H1 (cell line): ENCODE measurements around the gene DBNDD2. TPM values are rescaled to one million over a fixed set of nuclear protein-coding genes. Genes with fewer than 3 reads are reported as not detected.

Experiments
- ASH2L ChIP-seq: fragments of 200-600, 300-600 bp; sonication (generic); IDR thresholded peaks from one replicate; pipeline ENCODE4 v1.7.1; 2017; ENCODE audit warnings: low read length
- BACH1 ChIP-seq: IDR thresholded peaks from 2 replicates; pipeline ENCODE4 v1.6.1; 2012; ENCODE audit warnings: low read length, improper control_type of control experiment
- CHD1 ChIP-seq: IDR thresholded peaks from 2 replicates; pipeline ENCODE4 v1.6.1; 2012; ENCODE audit warnings: low read depth, low read length, improper control_type of control experiment
- CREB1 ChIP-seq: IDR thresholded peaks from 2 replicates; pipeline ENCODE4 v1.6.1; 2012; ENCODE audit warnings: inconsistent platforms
- EP300 ChIP-seq, 2 experiments: IDR thresholded peaks; 1 replicate in 1 of 2; 2 replicates in 1 of 2; pipeline ENCODE4 v1.6.1; 2011 to 2012; ENCODE audit warnings: low read depth in 2 of 2, low read length in 2 of 2, mild to moderate bottlenecking in 2 of 2, borderline replicate concordance in 1 of 2, inconsistent platforms in 1 of 2, moderate library complexity in 1 of 2
- HDAC2 ChIP-seq, 2 experiments: fragments of 300-600 bp in 1 of 2; sonication (generic) in 1 of 2; IDR thresholded peaks; 2 replicates each; pipeline ENCODE4 v1.6.1; 2011 to 2012; ENCODE audit warnings: low read depth in 2 of 2, low read length in 2 of 2, mild to moderate bottlenecking in 2 of 2, moderate library complexity in 2 of 2, borderline replicate concordance in 1 of 2, inconsistent platforms in 1 of 2
- KDM5A ChIP-seq: fragments of 200-600 bp; IDR thresholded peaks from 2 replicates; pipeline ENCODE4 v1.7.1; 2012; ENCODE audit warnings: mild to moderate bottlenecking, low read length, inconsistent platforms, mixed read lengths
- NRF1 ChIP-seq: IDR thresholded peaks from 2 replicates; pipeline ENCODE4 v1.6.1; 2011; ENCODE audit warnings: mild to moderate bottlenecking, low read depth, low read length, improper control_type of control experiment
- PHF8 ChIP-seq: fragments of 200-600 bp; sonication (generic); conservative IDR thresholded peaks from 2 replicates; pipeline ENCODE4 v1.7.1; 2012; ENCODE audit warnings: low read depth, mild to moderate bottlenecking, inconsistent platforms, low read length, moderate library complexity
- POLR2A ChIP-seq, 2 experiments: IDR thresholded peaks; 1 replicate in 1 of 2; 2 replicates in 1 of 2; pipeline ENCODE4 v1.6.1; 2011; ENCODE audit warnings: low read depth in 2 of 2, low read length in 2 of 2, mild to moderate bottlenecking in 2 of 2; ENCODE audit errors: control extremely low read depth in 1 of 2
- RAD21 ChIP-seq, 2 experiments: IDR thresholded peaks in 1 of 2; conservative IDR thresholded peaks in 1 of 2; 2 replicates each; pipeline ENCODE4 v1.6.1; 2011; ENCODE audit warnings: low read depth in 2 of 2, low read length in 2 of 2, improper control_type of control experiment in 1 of 2, inconsistent platforms in 1 of 2, mild to moderate bottlenecking in 1 of 2, moderate library complexity in 1 of 2
- RBBP5 ChIP-seq: IDR thresholded peaks from 2 replicates; pipeline ENCODE4 v1.7.1; 2012; ENCODE audit warnings: low read depth, mild to moderate bottlenecking, inconsistent platforms, low read length, moderate library complexity, borderline replicate concordance
- SIN3A ChIP-seq, 2 experiments: IDR thresholded peaks in 1 of 2; conservative IDR thresholded peaks in 1 of 2; 2 replicates each; pipeline ENCODE4 v1.6.1; 2011 to 2012; ENCODE audit warnings: low read length in 2 of 2, improper control_type of control experiment in 1 of 2, low read depth in 1 of 2, mild to moderate bottlenecking in 1 of 2
- SP2 ChIP-seq: IDR thresholded peaks from 2 replicates; pipeline ENCODE4 v1.6.1; 2012; ENCODE audit warnings: mild to moderate bottlenecking, low read length, inconsistent platforms
- TBP ChIP-seq: IDR thresholded peaks from 2 replicates; pipeline ENCODE4 v1.6.1; 2011; ENCODE audit warnings: low read depth, low read length, improper control_type of control experiment
- TEAD4 ChIP-seq: IDR thresholded peaks from 2 replicates; pipeline ENCODE4 v1.6.1; 2012; ENCODE audit warnings: low read depth, low read length, inconsistent platforms, mixed read lengths
- polyA plus RNA-seq, 7 experiments: library from polyadenylated mRNA; depleted of rRNA in 3 of 7; stranded (reverse) in 5 of 7; unstranded in 2 of 7; fragments of >200 nt in 5 of 7; fragments of 200-250 nt in 2 of 7; gene quantifications; 1 replicate in 5 of 7; 2 replicates in 1 of 7; 4 replicates in 1 of 7; pipeline versions ENCODE4 v1.2.1 to v1.2.3, GENCODE V29; 2011 to 2013; ENCODE audit warnings: missing spikeins in 2 of 7, mixed read lengths in 2 of 7
- total RNA-seq: library from RNA; stranded (reverse); fragmentation: NEBNext Ultra II Directional; extraction: Animal tissue kit (Norgen Biotek cat#: 25700); gene quantifications from 2 replicates; pipeline ENCODE4 v1.2.1, GENCODE V29; 2021
- TF ChIP-seq, protein P1 (sequence below): IDR thresholded peaks from 2 replicates; pipeline ENCODE4 v1.6.1; 2011; ENCODE audit warnings: low read length, improper control_type of control experiment
- TF ChIP-seq, protein P2 (sequence below), 3 experiments: IDR thresholded peaks; 1 replicate in 2 of 3; 2 replicates in 1 of 3; pipeline versions ENCODE4 v1.5.1 to v1.6.1; 2011; ENCODE audit warnings: low read length in 3 of 3, mild to moderate bottlenecking in 3 of 3, inconsistent platforms in 2 of 3, low read depth in 1 of 3, moderate library complexity in 1 of 3; ENCODE audit not compliant: insufficient read depth in 1 of 3; ENCODE audit errors: control extremely low read depth in 1 of 3
- TF ChIP-seq, protein P3 (sequence below): IDR thresholded peaks from 2 replicates; pipeline ENCODE4 v1.6.1; 2012; ENCODE audit warnings: inconsistent platforms

DBNDD2 gene
- total and polyA plus RNA-seq, 2 of the 8 experiments (the other 6 are each of a cell fraction or from before 2014, with no cell fraction given): 55.8 to 96.3 TPM

DNA sequence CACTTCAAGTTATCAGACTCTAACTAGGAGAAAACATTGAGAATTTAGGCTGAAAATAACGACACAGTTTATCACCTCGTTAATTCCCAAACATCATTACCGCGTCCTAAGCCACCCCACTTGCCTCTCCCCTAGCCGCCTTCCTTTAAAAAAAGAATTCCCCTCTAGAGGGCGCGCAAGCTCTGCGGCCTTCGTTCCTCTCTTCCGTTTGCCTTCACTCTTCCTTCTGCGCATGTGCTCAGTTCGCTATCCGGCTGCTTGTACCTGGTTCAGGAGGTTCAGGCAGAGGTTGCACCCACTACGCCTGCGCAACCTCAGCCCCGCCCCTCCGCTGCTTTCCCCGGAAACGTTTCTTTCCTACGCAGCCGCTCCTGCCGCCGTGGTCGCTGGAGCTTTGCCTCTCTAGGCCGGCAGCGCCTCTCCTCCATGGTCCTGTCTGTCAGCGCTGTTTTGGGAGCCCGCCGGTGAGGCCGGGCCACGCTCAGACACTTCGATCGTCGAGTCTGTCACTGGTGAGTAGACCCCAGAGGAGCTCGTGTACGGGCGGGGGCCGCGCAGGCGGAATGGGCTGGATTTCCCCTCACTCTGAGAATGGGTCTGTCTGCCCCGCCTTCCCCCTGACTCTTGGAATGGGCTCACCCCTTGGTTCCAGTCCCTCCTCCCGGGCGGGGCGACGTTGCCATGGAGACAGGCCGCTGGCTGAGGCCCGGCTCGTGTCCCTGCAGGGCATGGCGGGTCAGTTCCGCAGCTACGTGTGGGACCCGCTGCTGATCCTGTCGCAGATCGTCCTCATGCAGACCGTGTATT is 45.1 kb upstream of the DBNDD2 start, which contains the start of gene SYS1 (continued):
- TF ChIP-seq, protein P1, sequence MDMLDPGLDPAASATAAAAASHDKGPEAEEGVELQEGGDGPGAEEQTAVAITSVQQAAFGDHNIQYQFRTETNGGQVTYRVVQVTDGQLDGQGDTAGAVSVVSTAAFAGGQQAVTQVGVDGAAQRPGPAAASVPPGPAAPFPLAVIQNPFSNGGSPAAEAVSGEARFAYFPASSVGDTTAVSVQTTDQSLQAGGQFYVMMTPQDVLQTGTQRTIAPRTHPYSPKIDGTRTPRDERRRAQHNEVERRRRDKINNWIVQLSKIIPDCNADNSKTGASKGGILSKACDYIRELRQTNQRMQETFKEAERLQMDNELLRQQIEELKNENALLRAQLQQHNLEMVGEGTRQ: peak; percentile 26; the same call in 1 of the 2 replicates
- TF ChIP-seq BACH1 (no peak), HDAC2 (IDR thresholded peaks at IDR 0.05; ENCODE audit: borderline replicate concordance in 1 of 2, low read depth in 2 of 2, low read length in 2 of 2) (peak in 1 of 2 experiments; percentile 85; a peak in 1 of 4 replicates), TBP (peak; percentile 49), ASH2L (peak; percentile 85), SIN3A (conservative IDR thresholded peaks at IDR 0.05 in 1 of 2, IDR thresholded peaks at IDR 0.05 in 1 of 2; ENCODE audit: low read depth in 1 of 2, low read length in 2 of 2) (peak in 1 of 2 experiments; percentile 98; a peak in 3 of 4 replicates), RAD21 (IDR thresholded peaks at IDR 0.05 in 1 of 2, conservative IDR thresholded peaks at IDR 0.05 in 1 of 2; ENCODE audit: low read depth in 2 of 2, low read length in 2 of 2) (peak; percentile 82 to 83), PHF8 (peak; percentile 79), CREB1 (peak; percentile 45), POLR2A (IDR thresholded peaks at IDR 0.05; ENCODE audit: control extremely low read depth in 1 of 2, low read depth in 2 of 2, low read length in 2 of 2) (peak in 1 of 2 experiments; percentile 81; a peak in 2 of 3 replicates), CHD1 (peak; percentile 67; the same call in 1 of the 2 replicates), NRF1 (peak; percentile 99), EP300 (IDR thresholded peaks at IDR 0.05; ENCODE audit: borderline replicate concordance in 1 of 2, low read depth in 2 of 2, low read length in 2 of 2) (peak in 1 of 2 experiments; percentile 52; a peak in 1 of 3 replicates), SP2 (peak; percentile 82), RBBP5 (peak; percentile 74; the same call in 1 of the 2 replicates), KDM5A (no peak), TEAD4 (no peak)
- TF ChIP-seq, protein P2, sequence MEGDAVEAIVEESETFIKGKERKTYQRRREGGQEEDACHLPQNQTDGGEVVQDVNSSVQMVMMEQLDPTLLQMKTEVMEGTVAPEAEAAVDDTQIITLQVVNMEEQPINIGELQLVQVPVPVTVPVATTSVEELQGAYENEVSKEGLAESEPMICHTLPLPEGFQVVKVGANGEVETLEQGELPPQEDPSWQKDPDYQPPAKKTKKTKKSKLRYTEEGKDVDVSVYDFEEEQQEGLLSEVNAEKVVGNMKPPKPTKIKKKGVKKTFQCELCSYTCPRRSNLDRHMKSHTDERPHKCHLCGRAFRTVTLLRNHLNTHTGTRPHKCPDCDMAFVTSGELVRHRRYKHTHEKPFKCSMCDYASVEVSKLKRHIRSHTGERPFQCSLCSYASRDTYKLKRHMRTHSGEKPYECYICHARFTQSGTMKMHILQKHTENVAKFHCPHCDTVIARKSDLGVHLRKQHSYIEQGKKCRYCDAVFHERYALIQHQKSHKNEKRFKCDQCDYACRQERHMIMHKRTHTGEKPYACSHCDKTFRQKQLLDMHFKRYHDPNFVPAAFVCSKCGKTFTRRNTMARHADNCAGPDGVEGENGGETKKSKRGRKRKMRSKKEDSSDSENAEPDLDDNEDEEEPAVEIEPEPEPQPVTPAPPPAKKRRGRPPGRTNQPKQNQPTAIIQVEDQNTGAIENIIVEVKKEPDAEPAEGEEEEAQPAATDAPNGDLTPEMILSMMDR (IDR thresholded peaks at IDR 0.05; ENCODE audit: control extremely low read depth in 1 of 3, insufficient read depth in 1 of 3, low read depth in 1 of 3, low read length in 3 of 3): peak; percentile 70 to 91 (median 83)
- TF ChIP-seq, protein P3, sequence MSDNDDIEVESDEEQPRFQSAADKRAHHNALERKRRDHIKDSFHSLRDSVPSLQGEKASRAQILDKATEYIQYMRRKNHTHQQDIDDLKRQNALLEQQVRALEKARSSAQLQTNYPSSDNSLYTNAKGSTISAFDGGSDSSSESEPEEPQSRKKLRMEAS: peak; percentile 77
